Suprapubic skin (tissue), 4 donors: ENCODE results near the gene DEGS1. TPM values are rescaled to one million over a fixed set of nuclear protein-coding genes. Genes with fewer than 3 reads are reported as not detected.
"Not testable (repeated sequence)": the region's sequence is repeated elsewhere in the genome, so short reads cannot be mapped to it uniquely, and the experiment has no call there.

Experiments
- DNase-seq, 2 donors: peaks; one replicate each; pipeline ENCODE4 v3.0.0-alpha.2; 2019; ENCODE audit warnings: low spot score in 2 of 2
- H3K27ac ChIP-seq: fragments of 200-600 bp; sonication (generic); one replicate; pipeline ENCODE4 v1.5.1; 2019
- H3K27me3 ChIP-seq: fragments of 200-600 bp; sonication (generic); one replicate; pipeline ENCODE4 v1.5.1; 2019
- H3K36me3 ChIP-seq: fragments of 200-600 bp; sonication (generic); one replicate; pipeline ENCODE4 v1.5.1; 2019
- H3K4me1 ChIP-seq: fragments of 200-600 bp; sonication (generic); one replicate; pipeline ENCODE4 v1.5.1; 2019
- H3K4me3 ChIP-seq: fragments of 200-600 bp; sonication (generic); one replicate; pipeline ENCODE4 v1.5.1; 2019; ENCODE audit warnings: mild to moderate bottlenecking
- H3K9me3 ChIP-seq: fragments of 200-600 bp; sonication (generic); one replicate; pipeline ENCODE4 v1.5.1; 2019
- CTCF ChIP-seq, 2 donors: fragments of 200-600 bp in 1 of 2; fragments of 450-650 bp in 1 of 2; sonication (generic) in 1 of 2; IDR thresholded peaks; one replicate each; pipeline ENCODE4 v1.5.1; 2016 to 2019; ENCODE audit warnings: antibody characterized with exemption in 2 of 2, mild to moderate bottlenecking in 1 of 2, moderate library complexity in 1 of 2
- EP300 ChIP-seq: sonication (generic); formaldehyde crosslinking; IDR thresholded peaks from one replicate; pipeline ENCODE4 v1.6.1; 2017; ENCODE audit warnings: antibody characterized with exemption
- POLR2A ChIP-seq, 2 donors: fragments of 450-650 bp; IDR thresholded peaks; one replicate each; pipeline ENCODE4 v1.6.1; 2017; ENCODE audit warnings: antibody characterized with exemption in 2 of 2, mild to moderate bottlenecking in 2 of 2, moderate library complexity in 2 of 2
- POLR2AphosphoS5 ChIP-seq, 3 donors: sonication (generic); formaldehyde crosslinking; IDR thresholded peaks; one replicate each; pipeline ENCODE4 v1.6.1; 2017; ENCODE audit warnings: antibody characterized with exemption in 3 of 3
- WGBS: methylation state at CpG from one replicate; pipeline ENCODE4 v1.1.5; 2018; 5-methylcytosine and 5-hydroxymethylcytosine counted together
- total RNA-seq, 4 donors: library from RNA; depleted of rRNA; stranded (reverse); fragments of >200 nt; gene quantifications; one replicate each; pipeline ENCODE4 v1.1.0, GENCODE V29; 2016

The DEGS1 gene
- total RNA-seq, 4 donors from 2014 or later, result 363 to 847 (median 705) TPM

DNA sequence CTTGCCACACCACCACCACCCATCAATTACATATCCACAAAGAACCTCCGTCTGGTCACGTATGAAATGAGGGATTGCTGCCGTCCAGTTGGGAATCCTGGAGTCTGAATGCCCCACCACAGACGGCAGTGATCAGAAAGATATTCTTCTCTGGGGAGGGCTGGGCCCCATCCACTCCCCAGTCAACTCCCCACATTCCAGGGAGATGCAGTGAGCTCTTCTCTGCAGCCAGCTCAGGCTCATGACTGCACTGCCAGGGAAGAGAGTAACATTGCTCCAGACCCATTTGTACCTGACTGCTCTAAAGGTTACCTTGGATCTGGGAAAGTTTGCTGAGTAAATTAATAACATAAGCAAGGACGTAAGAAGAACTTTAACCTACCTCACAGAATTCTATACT, 18.3 kb downstream of the DEGS1 start:
- WGBS, result 67% methylated on average over 5 of the region's 5 CpGs
- Histone ChIP-seq H3K9me3 (no peaks in the 10 kb centered on the region), H3K36me3 (no peaks in the 10 kb centered on the region), H3K4me1 (peaks cover 70% of the 10 kb centered on the region), H3K4me3 (no peak overlapping the region), H3K27me3 (no peaks in the 10 kb centered on the region), H3K27ac (peak overlapping the region; percentile 59)
- no peak for DNase-seq
- TF ChIP-seq CTCF (IDR thresholded peaks at IDR 0.05), result no peak
- no peak for TF ChIP-seq POLR2AphosphoS5 (IDR thresholded peaks at IDR 0.05)
- TF ChIP-seq POLR2A (IDR thresholded peaks at IDR 0.05), result no peak
- no peak for TF ChIP-seq EP300

DNA sequence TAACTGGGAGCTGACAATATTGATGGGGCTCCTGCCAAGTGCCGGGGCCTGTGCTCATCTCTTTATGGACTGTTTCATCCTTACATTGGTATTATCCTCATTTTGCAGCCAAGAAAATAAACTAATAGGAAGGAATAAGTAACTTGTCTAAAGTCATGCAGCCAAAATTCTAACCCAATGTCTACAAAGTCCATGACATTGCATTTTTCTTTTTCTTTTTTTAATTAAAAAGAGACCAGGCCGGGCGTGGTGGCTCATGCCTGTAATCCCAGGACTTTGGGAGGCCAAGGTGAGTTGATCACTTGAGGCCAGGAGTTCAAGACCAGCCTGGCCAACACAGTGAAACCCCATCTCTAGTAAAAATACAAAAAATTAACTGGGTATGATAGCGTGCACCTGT, 18.8 kb downstream of the DEGS1 start:
- Histone ChIP-seq H3K27ac (peak overlapping the region; percentile 59), H3K36me3 (no peaks in the 10 kb centered on the region), H3K4me3 (no peak overlapping the region), H3K9me3 (no peaks in the 10 kb centered on the region), H3K27me3 (no peaks in the 10 kb centered on the region), H3K4me1 (peaks cover 70% of the 10 kb centered on the region)
- no peak for DNase-seq
- TF ChIP-seq CTCF (IDR thresholded peaks at IDR 0.05) (no peak), EP300 (no peak), POLR2AphosphoS5 (IDR thresholded peaks at IDR 0.05) (no peak), POLR2A (IDR thresholded peaks at IDR 0.05) (no peak)
- WGBS, result 75% methylated on average over 4 of the region's 4 CpGs

DNA sequence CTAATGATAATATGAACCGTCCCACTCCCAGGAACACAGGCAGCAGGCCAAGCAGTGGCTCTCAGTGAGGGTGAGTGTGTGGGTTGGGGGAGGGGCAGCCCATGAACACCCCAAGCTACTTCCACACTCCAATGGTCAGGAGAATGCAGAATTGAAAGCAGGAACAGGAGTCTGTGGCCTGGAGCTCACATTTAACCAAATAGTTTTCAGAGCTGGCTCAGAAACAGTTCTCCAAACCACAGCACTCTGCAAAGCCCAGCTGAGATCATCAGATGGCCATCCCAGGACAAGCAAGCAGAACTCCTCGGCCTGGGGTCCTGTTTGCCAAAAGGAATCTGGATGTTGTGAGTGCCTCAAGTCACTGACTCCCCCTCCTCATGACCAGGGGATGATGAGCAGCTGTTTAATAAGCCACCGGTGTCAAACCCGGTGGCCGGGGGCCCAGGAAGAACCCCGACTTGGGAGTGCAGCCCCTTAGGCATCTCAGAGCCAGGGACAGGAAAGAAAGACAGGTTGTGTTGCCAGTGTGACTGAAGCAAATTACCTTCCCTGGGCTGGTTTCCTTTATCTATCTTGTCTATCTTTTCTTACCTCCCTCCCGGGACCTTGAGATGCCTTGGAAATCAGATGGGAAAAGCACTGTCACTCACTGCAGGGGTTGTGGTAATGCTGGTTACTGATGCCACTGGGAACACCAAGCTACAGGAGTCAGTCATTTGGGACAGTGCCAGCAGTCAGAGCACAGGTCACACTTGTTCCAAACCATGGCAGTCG, 20.4 kb downstream of the DEGS1 start:
- TF ChIP-seq POLR2A (IDR thresholded peaks at IDR 0.05) (no peak), POLR2AphosphoS5 (IDR thresholded peaks at IDR 0.05) (no peak), EP300 (no peak), CTCF (IDR thresholded peaks at IDR 0.05) (no peak)
- Histone ChIP-seq H3K4me1 (peaks cover 58% of the 10 kb centered on the region), H3K36me3 (no peaks in the 10 kb centered on the region), H3K9me3 (no peaks in the 10 kb centered on the region), H3K27ac (peak overlapping the region; percentile 73), H3K27me3 (no peaks in the 10 kb centered on the region), H3K4me3 (no peak overlapping the region)
- DNase-seq, result no peak
- 40% methylated on average over 6 of the region's 8 CpGs for WGBS

DNA sequence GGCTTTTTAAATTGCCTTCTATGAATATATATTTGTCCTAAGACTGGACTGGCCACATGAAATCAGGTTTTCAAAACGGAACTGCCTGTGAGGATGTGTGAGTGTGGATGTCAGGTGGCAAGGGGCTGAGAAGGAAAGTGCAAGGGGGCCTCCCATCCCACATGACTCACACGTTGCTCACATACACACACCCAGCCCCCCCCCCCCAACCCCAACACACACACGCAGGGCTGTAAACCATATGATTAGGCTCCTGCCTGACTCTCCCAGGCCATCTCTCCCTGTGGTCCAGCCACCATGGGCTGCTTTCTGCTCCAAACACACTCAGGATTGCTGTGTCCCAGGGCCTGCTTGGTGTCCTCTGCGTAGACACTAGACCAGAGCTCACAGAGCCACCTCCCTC, 22.4 kb downstream of the DEGS1 start:
- 25% methylated on average over 2 of the region's 4 CpGs for WGBS
- DNase-seq, result no peak
- Histone ChIP-seq H3K27ac (peak overlapping the region; percentile 76), H3K27me3 (no peaks in the 10 kb centered on the region), H3K9me3 (no peaks in the 10 kb centered on the region), H3K36me3 (no peaks in the 10 kb centered on the region), H3K4me3 (no peak overlapping the region), H3K4me1 (peaks cover 46% of the 10 kb centered on the region)
- TF ChIP-seq CTCF (IDR thresholded peaks at IDR 0.05), result no peak
- TF ChIP-seq EP300, result no peak

DNA sequence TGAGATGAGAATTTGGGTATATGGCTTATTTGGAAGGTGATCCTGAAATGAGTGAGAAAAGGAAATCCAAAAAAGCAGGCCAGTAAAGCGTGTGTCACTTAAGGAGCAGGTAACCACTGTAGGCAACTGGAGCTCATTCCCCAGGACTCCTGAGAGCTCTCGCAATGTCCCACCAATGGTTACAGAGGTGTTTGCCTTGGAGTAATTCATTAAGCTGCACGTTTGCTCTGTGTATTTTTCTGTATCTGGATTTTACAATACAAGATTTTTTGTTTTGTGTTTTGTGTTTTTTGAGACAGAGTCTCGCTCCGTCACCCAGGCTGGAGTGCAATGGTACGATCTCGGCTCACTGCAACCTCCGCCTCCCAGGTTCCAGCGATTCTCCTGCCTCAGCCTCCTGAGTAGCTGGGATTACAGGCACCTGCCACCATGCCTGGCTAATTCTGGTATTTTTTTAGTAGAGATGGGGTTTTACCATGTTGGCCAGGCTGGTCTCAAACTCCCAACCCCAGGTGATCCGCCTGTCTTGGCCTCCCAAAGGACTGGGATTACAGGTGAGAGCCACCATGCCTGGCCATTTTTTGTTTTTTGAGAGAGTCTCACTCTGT, 23.0 kb downstream of the DEGS1 start:
- H3K27me3 ChIP-seq, DNase-seq, H3K4me3 ChIP-seq, H3K9me3 ChIP-seq, H3K36me3 ChIP-seq: not testable (repeated sequence)
- WGBS, result 81% methylated on average over 10 of the region's 10 CpGs
- peaks cover 48% of the 10 kb centered on the region for H3K4me1 ChIP-seq
- peak overlapping the region; percentile 76 for H3K27ac ChIP-seq
